DOHH2 (cell line): ENCODE data around the gene UQCRH.

Experiments used
- CTCF ChIP-seq: fragments of 200-600 bp; sonication (generic); IDR thresholded peaks from one replicate; pipeline ENCODE4 v1.5.1; 2014; ENCODE audit warnings: antibody characterized with exemption, mild to moderate bottlenecking, low read depth, low read length; ENCODE audit not compliant: poor library complexity, severe bottlenecking
- EZH2phosphoT487 ChIP-seq: fragments of 200-600 bp; sonication (generic); IDR thresholded peaks from 2 replicates; pipeline ENCODE4 v1.6.1; 2017; ENCODE audit warnings: borderline replicate concordance, mild to moderate bottlenecking, antibody characterized with exemption, low read length, moderate library complexity, mixed read lengths

GRCh38 chr1:46344481-46344880 lies 41.0 kb downstream of the UQCRH start:
- TF ChIP-seq CTCF (no peak), EZH2phosphoT487 (no peak)
